Calu3 (cell line): ENCODE results near the gene AMPD3. TPM values are rescaled to one million over a fixed set of nuclear protein-coding genes. Genes with fewer than 3 reads are reported as not detected.

Source experiments
- BruUV-seq: library from RNA; stranded (reverse); fragments of 400-500 nt; replicated peaks from 2 replicates; lab custom pipeline; 2021; lab: Mats Ljungman, UMichigan
- CTCF ChIA-PET: fragments of 300-600 bp; sonication (Branson Sonifier 250); formaldehyde crosslinking; loops from one replicate; lab custom pipeline; 2022; ENCODE audit warnings: antibody characterized with exemption; lab: Charles Lee
- DNase-seq: peaks from one replicate; pipeline ENCODE4 v3.0.0; 2022
- H3K27ac Mint-ChIP-seq: one replicate; pipeline ENCODE4 v1.8.0; 2022; ENCODE audit warnings: mixed read lengths; ENCODE audit not compliant: unreplicated experiment
- H3K27me3 Mint-ChIP-seq: one replicate; pipeline ENCODE4 v1.8.0; 2022; ENCODE audit warnings: mixed read lengths; ENCODE audit not compliant: unreplicated experiment
- H3K36me3 Mint-ChIP-seq: one replicate; pipeline ENCODE4 v1.8.0; 2022; ENCODE audit warnings: mild to moderate bottlenecking, moderate library complexity, mixed read lengths; ENCODE audit not compliant: insufficient read depth, unreplicated experiment
- H3K4me1 Mint-ChIP-seq: one replicate; pipeline ENCODE4 v1.8.0; 2022; ENCODE audit warnings: mild to moderate bottlenecking, low read depth, mixed read lengths; ENCODE audit not compliant: unreplicated experiment
- H3K4me3 Mint-ChIP-seq: one replicate; pipeline ENCODE4 v1.8.0; 2022; ENCODE audit warnings: mild to moderate bottlenecking, low read depth, moderate library complexity, mixed read lengths; ENCODE audit not compliant: unreplicated experiment
- H3K9me3 Mint-ChIP-seq: one replicate; pipeline ENCODE4 v1.8.0; 2022; ENCODE audit warnings: low read depth, mixed read lengths; ENCODE audit not compliant: unreplicated experiment
- CTCF ChIP-seq: fragments of 200-600 bp; IDR thresholded peaks from one replicate; pipeline ENCODE4 v1.8.0; 2022; ENCODE audit warnings: antibody characterized with exemption; ENCODE audit not compliant: unreplicated experiment
- intact Hi-C: fragments of 100-400 bp; cut with micrococcal nuclease; formaldehyde crosslinking; loops from one replicate; pipeline ENCODE4 v1.10.0; 2022; ENCODE audit not compliant: unreplicated experiment
- total RNA-seq: library from RNA; stranded (reverse); gene quantifications from 2 replicates; pipeline ENCODE4 v1.2.3, GENCODE V29; 2022

The AMPD3 gene
- total RNA-seq, 1 experiment from 2014 or later, result 2.1 TPM

DNA sequence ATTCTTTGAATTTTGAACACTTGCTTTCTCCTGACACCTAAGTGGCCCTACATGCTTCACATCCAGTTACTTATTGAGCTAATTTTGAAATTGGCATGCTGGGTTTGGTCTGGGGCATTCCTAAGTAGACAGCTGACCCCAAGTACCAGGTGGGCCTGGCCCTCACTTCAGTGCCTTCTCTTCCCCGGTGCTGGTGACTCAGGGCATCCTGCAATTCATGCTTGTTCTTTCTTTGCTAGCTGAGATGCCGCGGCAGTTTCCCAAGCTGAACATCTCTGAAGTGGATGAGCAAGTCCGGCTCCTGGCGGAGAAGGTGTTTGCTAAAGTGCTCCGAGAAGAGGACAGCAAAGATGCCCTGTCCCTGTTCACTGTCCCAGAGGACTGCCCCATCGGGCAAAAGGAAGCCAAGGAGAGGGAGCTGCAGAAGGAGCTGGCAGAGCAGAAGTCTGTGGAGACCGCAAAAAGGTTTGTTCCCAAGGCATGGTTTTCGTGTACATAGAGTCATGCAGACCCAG is 6.3 kb downstream of the AMPD3 start:
- H3K9me3 Mint-ChIP-seq, result no peaks in the 10 kb centered on the region
- H3K27me3 Mint-ChIP-seq, result no peaks in the 10 kb centered on the region
- no peak overlapping the region for H3K4me3 Mint-ChIP-seq
- no peaks in the 10 kb centered on the region for H3K4me1 Mint-ChIP-seq
- intact Hi-C loops, result no loop called here
- no TSS peak for BruUV-seq
- H3K27ac Mint-ChIP-seq, result no peak overlapping the region
- H3K36me3 Mint-ChIP-seq, result no peaks in the 10 kb centered on the region
- no peak for DNase-seq
- CTCF ChIA-PET, result no interaction called here
- TF ChIP-seq CTCF, result no peak

- intact Hi-C loops, result no loop called here
- no peak for DNase-seq
- no peak overlapping the region for H3K27ac Mint-ChIP-seq
- peaks cover 13% of the 10 kb centered on the region for H3K27me3 Mint-ChIP-seq
- peaks cover 11% of the 10 kb centered on the region for H3K4me1 Mint-ChIP-seq
- CTCF ChIA-PET, result no interaction called here
- no TSS peak for BruUV-seq
- no peaks in the 10 kb centered on the region for H3K36me3 Mint-ChIP-seq
- no peak overlapping the region for H3K4me3 Mint-ChIP-seq
- peaks cover 3% of the 10 kb centered on the region for H3K9me3 Mint-ChIP-seq
- TF ChIP-seq CTCF, result no peak
Measured at GRCh38 chr11:10462746-10463300, 7.8 kb downstream of the AMPD3 start.

GRCh38 chr11:10473371-10473770 is 18.3 kb downstream of the AMPD3 start:
- BruUV-seq, result no TSS peak
- DNase-seq, result no peak
- Mint-ChIP-seq H3K36me3 (peaks cover 5% of the 10 kb centered on the region), H3K9me3 (peaks cover 4% of the 10 kb centered on the region), H3K27me3 (no peaks in the 10 kb centered on the region), H3K4me3 (no peak overlapping the region), H3K4me1 (no peaks in the 10 kb centered on the region), H3K27ac (no peak overlapping the region)
- intact Hi-C loops, result no loop called here
- CTCF ChIA-PET, result no interaction called here
- TF ChIP-seq CTCF, result no peak

DNA sequence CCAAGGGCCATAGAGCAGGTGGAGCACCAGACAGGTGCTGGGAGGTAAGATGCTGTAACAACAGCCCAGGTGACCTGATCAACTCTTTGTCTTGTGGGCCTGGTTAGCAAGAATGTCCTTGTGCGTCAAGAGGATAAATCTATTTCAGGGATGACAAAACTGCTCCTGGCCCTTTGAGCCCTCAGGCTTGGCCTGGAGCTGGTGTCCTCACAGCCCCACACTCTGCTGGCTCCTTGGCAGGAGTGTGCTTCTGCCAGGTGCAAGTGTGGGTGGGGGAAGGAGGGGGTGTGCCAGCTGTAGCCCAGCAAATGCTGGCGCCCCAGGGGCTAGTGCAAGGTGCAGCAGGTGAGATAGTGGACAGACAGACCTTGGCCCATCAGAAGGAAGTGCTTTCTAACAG is 19.5 kb downstream of the AMPD3 start:
- Mint-ChIP-seq H3K9me3 (no peaks in the 10 kb centered on the region), H3K4me1 (no peaks in the 10 kb centered on the region), H3K36me3 (peaks cover 5% of the 10 kb centered on the region), H3K4me3 (no peak overlapping the region), H3K27ac (no peak overlapping the region), H3K27me3 (no peaks in the 10 kb centered on the region)
- no TSS peak for BruUV-seq
- intact Hi-C loops, result no loop called here
- CTCF ChIA-PET, result no interaction called here
- no peak for DNase-seq
- TF ChIP-seq CTCF, result no peak
